H7 (cell line): ENCODE measurements around the gene LCN10. TPM values are rescaled to one million over a fixed set of nuclear protein-coding genes. Genes with fewer than 3 reads are reported as not detected.
"Not testable (repeated sequence)": the region's sequence is repeated elsewhere in the genome, so short reads cannot be mapped to it uniquely, and the experiment has no call there.

Experiments
- DNase-seq: peaks from one replicate; pipeline ENCODE4 v3.0.0; 2012
- H3K27me3 ChIP-seq: 2 replicates; pipeline ENCODE4 v1.6.0; 2011; ENCODE audit warnings: mild to moderate bottlenecking, low read length; ENCODE audit not compliant: control insufficient read depth, insufficient read depth
- H3K36me3 ChIP-seq: replicated peaks from 2 replicates; pipeline ENCODE4 v1.5.1; 2011; ENCODE audit warnings: low read length; ENCODE audit not compliant: control insufficient read depth, insufficient read depth
- H3K4me3 ChIP-seq: 2 replicates; pipeline ENCODE4 v1.5.1; 2011; ENCODE audit warnings: low read depth, mild to moderate bottlenecking, control low read depth, low read length, moderate library complexity; ENCODE audit not compliant: insufficient read depth
- total RNA-seq: library from RNA; depleted of rRNA; stranded (reverse); fragments of >200 nt; shearing (Covaris generic); gene quantifications from 2 replicates; pipeline ENCODE4 v1.2.3, GENCODE V29; 2014

LCN10 gene
- total RNA-seq, 1 experiment from 2014 or later, result 0.76 TPM

DNA sequence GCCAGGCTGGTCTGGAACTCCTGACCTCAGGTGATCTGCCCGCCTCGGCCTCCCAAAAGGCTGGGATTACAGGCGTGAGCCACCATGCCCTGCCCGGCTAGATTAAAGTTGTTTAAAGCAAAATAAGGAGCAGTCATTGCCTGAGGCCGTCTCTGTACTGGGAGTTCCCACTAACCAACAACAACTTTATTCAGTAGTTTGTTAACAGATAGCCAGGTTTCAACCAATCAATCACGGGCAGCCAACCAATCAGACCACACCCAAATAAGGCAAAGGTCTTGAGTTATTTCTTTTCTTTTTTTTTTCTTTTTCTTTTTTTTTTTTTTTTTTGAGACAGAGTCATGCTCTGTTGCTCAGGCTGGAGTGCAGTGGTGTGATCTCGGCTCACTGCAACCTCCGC, 38.0 kb downstream of the LCN10 start:
- DNase-seq, H3K27me3 ChIP-seq, H3K36me3 ChIP-seq, H3K4me3 ChIP-seq: not testable (repeated sequence)

DNA sequence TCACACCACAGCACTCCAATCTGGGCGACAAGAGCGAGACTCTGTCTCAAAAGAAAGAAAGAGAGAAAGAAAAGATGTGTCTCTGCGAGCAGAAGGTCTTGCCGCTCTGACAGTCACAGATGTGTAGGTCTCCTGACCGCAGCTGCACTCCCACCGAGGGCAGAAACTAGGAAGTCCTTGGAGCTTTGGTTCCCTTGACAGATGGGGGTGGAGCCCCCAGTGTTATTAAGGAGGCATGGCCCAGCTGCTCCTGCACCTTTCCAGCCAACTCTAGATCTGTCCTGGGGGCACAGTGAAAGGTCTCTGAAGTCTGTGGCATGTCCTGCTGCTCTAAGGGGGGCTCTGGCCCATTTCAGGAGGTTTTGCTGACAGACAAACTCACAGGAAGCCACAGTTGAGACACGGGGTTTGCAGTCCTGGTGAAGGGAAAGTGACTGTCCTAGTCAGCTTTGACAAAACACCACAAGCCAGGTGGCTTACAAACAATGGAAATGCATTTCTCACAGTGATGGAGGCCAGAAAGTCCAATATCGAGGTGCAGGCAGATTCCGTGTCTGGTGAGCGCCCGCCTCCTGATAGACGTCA, 39.4 kb downstream of the LCN10 start:
- H3K27me3 ChIP-seq, result no peaks in the 10 kb centered on the region
- no peak for DNase-seq
- H3K4me3 ChIP-seq, result no peak overlapping the region
- no peaks in the 10 kb centered on the region for H3K36me3 ChIP-seq

DNA sequence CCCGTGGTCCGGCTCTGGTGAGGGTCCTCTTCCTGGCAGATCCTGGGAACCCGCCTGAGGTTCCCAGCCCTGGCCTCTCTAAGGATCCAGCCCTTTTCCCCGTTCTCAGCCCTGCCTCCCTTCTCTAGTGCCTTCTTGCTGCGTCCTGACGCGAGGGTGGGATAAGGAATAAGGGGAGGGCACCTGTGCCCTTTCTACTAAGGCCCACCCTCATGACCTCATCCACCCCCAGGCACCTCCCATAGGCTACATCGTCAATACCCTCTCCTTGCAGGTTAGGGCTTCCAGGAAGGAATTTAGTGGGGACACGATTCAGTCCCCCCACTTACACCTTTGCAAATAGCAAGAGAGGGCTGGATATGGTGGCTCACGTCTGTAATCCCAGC, 41.1 kb downstream of the LCN10 start:
- H3K27me3 ChIP-seq, result no peaks in the 10 kb centered on the region
- H3K36me3 ChIP-seq, result no peaks in the 10 kb centered on the region
- no peak for DNase-seq
- no peak overlapping the region for H3K4me3 ChIP-seq

DNA sequence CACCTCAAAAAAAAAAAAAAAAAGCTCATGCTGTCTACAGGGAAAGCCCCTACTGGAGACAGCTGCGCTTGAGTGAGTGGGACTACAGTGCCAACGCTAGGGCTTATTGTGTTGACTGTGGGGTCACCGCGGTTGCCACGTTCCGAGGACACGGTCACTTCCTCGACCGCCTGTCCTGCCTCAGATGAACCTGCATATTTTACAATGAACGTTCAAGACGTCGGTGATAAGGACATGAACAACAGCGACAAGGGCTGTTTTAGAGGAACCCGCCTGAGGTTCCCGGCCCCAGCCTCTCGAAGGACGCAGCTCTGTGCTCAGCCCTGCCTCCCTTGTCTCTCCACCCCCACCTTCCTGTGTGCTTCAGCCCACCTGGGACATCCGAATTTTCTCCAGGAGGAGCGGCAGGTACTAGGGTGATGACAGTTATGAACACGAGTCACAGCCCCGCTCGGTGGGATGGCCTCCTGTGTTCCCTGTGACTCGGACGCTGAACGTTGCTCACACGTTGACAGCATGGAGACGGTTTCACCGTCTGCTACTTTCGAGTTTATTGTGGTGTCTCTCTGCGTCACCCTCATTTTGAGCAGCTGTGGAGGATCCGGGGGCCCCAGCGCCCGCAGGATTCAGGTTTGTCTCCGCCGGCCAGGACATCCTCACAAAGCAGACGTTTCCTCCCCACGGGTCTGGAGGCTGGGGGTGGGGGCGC, 41.6 kb downstream of the LCN10 start:
- no peak for DNase-seq
- Histone ChIP-seq H3K36me3 (no peaks in the 10 kb centered on the region), H3K4me3 (no peak overlapping the region), H3K27me3 (no peaks in the 10 kb centered on the region)

DNA sequence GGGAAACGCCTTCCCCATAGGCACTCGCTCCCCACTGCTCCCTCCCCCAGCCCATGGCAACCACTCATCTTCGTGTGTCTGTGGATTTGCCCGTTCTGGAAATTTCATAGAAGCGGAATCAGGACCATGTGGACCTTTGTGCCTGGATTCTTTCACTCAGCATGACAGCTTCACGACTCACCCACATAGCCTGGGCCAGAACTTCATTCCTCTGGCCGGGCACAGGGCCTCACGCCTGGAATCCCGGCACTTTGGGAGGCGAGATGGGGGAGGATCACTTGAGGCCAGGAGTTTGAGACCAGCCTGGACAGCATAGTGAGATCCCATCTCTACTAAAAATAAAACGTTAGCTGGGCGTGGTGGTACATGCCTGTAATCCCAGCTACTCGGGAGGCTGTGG, 42.4 kb downstream of the LCN10 start:
- H3K4me3 ChIP-seq, result no peak overlapping the region
- H3K36me3 ChIP-seq, result no peaks in the 10 kb centered on the region
- no peak for DNase-seq
- no peaks in the 10 kb centered on the region for H3K27me3 ChIP-seq

DNA sequence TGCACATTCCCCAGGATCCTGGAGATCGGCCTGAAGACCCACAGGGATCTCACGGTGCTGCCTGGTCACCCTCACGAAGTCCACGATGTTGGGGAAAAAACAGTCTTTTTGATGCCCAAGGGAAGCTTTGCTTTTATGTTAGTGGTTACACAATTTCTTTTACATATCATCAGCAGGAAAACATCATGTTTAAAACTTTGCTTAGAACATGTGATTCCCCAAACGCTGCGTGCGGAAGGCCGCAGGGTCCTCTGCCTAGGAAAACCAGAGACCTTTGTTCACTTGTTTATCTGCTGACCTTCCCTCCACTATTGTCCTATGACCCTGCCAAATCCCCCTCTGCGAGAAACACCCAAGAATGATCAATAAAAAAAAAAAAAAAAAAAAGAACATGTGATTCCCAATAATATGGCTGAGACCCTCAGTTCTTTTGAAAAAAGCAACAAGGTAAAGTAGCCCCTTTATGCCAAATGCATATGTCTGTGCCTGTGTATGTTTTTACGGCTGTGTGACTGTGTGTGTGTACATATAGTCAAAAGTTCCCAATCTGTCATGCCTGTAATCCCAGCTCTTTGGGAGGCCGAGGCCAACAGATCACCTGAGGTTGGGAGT, 44.0 kb downstream of the LCN10 start:
- no peak for DNase-seq
- Histone ChIP-seq H3K36me3 (no peaks in the 10 kb centered on the region), H3K27me3 (no peaks in the 10 kb centered on the region), H3K4me3 (no peak overlapping the region)

DNA sequence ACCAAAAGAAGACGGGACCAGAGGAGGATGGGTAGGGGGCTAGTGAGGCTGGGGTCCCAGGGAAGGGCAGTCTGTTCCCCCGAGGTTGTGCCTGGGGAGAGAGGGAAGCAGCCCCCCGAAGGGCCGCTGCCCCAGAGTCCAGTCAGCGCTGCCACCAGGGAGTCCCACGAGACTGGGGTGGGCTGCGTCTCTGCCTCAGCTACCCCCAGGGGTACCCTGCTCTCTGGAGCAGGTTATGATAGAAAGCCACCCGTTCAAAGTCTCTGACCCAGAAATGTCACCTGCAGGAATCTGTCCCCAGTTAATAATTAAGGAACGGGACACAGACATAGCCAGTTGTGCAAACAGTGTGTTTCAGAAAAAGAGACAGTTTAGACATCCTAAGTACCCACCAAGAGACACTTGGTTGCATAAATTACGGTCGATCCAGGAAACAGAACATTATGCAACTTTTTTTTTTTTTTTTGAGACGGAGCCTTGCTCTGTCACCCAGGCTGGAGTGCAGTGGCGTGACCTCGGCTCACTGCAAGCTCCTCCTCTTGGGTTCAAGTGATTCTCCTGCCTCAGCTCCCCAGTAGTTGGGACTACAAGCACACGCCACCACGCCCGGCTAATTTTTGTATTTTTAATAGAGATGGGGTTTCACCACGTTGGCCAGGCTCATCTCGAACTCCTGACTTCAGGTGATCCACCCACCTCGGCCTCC, 44.8 kb downstream of the LCN10 start:
- H3K27me3 ChIP-seq, result no peaks in the 10 kb centered on the region
- no peak for DNase-seq
- no peaks in the 10 kb centered on the region for H3K36me3 ChIP-seq
- no peak overlapping the region for H3K4me3 ChIP-seq

DNA sequence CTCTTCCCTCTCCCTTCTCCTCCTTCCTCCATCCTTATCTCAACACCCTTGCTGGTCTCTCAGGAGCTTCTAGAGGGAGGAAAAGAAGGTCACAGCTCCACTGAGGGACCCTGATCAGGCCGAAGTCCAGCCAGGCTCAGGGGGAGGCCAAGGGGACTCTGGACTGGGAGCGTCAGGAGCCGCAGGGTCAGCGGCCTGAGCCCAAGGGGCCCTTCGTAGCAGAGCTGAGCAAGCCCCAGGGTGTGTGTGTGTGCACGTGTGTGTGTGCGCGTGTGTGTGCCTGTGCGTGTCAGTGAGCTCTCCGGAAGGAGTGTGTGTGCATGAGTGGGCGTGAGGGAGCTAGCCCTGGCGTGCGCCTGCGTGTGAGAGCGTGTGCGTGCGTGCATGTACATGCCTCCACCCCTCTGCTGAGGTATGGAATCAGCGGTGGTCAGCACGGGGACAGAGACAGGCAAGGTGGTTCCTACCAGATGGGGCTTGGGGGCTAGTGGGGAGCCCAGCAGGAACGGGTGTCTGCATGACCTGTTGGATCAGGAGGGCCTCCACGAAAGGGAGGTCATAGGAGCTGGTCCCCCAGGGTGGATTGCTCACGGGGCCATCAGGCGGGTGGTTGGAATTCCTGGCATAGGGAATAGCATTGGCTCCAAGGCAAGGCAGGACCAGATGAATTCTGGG, 45.5 kb downstream of the LCN10 start:
- H3K36me3 ChIP-seq, result no peaks in the 10 kb centered on the region
- no peak overlapping the region for H3K4me3 ChIP-seq
- no peaks in the 10 kb centered on the region for H3K27me3 ChIP-seq
- DNase-seq, result no peak

DNA sequence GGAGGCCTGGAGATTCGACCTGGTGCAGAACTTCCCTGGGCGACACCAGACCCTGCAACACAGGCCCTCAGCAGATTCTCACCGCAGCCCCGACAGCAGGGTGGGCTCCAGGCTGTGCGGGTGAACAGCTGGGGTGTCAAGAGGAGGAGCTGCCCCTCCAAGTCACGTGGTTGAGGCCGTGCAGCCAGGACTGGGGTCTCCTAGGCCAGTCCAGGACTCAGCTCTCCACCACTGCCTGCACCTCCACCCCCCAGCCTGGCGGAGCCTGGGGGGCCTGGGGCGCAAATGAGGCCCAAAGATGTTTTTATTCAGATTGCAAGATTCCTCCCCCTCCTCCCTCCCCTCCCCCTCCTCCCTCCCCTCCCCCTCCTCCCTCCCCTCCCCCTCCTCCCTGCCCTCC, 46.2 kb downstream of the LCN10 start:
- Histone ChIP-seq H3K36me3 (no peaks in the 10 kb centered on the region), H3K27me3 (no peaks in the 10 kb centered on the region), H3K4me3 (no peak overlapping the region)
- no peak for DNase-seq

DNA sequence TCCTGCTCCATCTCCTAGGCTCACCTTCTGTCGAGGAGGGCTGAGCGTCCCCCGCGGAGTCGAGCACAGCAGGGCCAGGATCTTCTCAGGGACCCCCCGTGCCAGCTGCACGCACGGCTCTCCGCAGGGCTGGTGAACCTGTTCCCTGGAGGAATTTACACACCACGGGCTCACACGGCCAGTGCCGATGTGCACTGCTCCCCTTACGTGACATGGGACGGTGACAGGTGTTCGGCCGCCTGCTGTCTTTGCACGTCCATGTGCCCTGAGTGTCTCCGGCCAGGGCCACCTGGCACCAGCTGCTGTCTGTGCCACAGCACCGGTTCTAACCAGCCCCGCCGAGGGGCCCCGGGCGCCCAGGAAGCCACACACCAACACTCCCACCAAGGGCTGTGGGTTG, 46.8 kb downstream of the LCN10 start:
- Histone ChIP-seq H3K36me3 (no peaks in the 10 kb centered on the region), H3K4me3 (no peak overlapping the region), H3K27me3 (no peaks in the 10 kb centered on the region)
- no peak for DNase-seq

DNA sequence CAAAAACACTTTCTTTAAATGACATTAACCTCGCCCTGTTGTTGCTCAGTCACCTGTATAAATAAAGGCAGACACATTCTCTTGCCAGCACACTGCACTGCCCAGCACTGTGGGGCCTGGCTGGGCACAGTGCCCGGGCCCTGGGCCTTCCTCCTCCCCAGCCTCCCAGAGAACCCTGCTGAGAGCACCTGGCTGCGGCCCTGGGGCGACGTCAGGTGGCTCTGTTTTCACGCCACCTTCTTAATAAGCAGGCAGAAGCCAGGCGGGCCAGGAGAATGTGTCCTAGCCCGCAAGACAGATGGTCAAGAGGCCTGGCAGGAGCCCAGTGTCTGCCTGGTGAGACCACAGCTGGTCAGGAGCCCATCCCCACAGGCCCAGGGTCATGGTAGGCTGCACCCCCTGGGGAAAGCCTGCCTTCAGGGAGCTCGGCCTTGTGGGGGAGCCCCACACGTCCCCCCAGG, 47.3 kb downstream of the LCN10 start:
- Histone ChIP-seq H3K36me3 (no peaks in the 10 kb centered on the region), H3K4me3 (no peak overlapping the region), H3K27me3 (no peaks in the 10 kb centered on the region)
- no peak for DNase-seq

DNA sequence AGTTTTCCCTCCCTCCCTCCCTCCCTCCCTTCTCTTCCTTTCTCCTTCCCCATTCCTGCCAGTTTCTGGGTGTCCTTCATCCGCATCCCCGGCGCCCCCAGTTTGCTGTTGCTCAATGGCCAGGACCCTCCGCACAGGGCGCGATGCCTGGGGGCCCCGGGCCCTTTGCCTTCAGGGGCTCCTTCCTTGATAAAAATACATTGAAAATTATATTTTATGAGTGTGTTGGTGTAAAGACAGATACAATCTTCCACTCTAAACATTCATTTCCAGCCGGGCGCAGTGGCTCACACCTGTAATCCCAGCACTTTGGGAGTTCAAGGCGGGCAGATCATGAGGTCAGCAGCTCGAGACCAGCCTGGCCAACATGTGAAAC, 47.9 kb downstream of the LCN10 start:
- Histone ChIP-seq H3K27me3 (no peaks in the 10 kb centered on the region), H3K36me3 (no peaks in the 10 kb centered on the region), H3K4me3 (no peak overlapping the region)
- DNase-seq, result no peak

DNA sequence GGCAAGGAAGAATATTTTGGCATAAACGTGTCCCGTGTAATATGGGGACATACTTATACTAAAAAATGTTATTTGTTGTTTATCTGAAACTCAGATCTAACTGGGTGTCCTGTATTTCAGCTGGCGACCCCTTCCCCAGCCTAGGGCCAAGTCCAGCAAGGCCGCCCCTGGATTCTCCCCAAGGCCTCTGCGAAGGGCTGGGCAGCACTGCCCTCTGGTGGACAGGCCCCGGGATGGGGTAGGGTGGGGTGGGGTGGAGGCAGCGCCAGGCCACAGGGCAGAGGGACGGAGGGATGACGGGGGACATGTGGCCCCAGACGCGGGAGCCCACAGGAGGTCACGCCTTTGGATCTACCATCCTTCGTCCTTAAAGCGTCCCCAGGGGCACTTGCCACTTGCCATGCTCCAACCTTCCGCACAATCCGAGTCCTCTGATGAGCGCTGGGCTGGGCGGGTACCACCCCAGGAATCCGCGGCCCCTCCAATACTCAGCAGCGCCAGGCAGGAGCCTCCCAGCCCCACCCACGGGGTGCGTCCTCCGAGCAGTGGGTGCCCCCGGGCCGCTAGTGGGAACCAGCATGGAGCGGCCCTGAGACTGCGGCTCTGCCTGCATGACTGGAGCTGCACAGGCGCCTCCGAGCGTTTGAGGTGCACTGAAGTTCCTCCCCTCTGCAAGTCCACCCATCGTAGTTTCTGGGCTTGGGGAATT, 48.4 kb downstream of the LCN10 start:
- Histone ChIP-seq H3K27me3 (no peaks in the 10 kb centered on the region), H3K36me3 (no peaks in the 10 kb centered on the region), H3K4me3 (no peak overlapping the region)
- DNase-seq, result peak; percentile 99

DNA sequence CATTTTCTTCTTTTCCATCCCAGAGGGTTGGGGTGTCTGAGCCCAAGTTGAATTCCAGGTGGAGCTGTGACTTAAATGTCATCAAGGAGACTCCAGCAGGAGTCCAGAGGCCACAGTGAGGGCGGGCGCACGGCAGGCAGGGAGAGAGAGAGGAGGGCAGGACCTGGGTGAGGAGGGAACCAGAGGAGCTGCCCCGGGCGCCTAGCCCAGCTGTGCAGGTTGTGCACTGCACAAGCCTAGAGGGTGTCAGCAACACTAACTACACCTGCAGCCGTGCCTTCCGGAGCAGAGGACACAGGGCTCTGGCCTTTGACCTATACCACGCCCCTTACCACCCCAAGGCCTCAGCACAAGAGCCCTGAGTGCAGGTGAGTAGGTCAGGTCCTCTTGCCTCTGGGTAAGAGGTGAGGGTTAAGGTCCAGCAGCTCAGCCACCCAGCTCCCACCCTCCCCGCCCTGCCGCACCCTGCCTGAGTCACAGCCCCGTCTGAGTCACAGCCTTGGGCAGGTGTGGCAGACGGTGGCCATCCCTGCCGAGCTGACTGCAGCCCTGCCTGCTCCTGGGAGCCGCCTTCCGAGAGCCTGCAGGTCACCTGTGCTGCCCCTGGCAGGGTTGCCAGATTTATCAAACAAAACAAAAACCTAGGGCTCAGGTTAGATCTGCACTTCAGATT, 49.1 kb downstream of the LCN10 start:
- H3K36me3 ChIP-seq, result no peaks in the 10 kb centered on the region
- H3K27me3 ChIP-seq, result no peaks in the 10 kb centered on the region
- DNase-seq, result no peak
- no peak overlapping the region for H3K4me3 ChIP-seq
